SU-DHL-6 (cell line): ENCODE results near the gene GALNT17.

Experiments used
- H2AFZ ChIP-seq: fragments of 200-600 bp; sonication (generic); 2 replicates; pipeline ENCODE4 v1.6.1; 2014; ENCODE audit warnings: low read depth, mild to moderate bottlenecking, moderate library complexity, mixed read lengths, antibody characterized with exemption, low read length; ENCODE audit not compliant: severe bottlenecking
- H3F3A ChIP-seq: fragments of 200-600 bp; shearing (Covaris generic); 2 replicates; pipeline ENCODE4 v1.6.0; 2016; ENCODE audit warnings: antibody characterized with exemption, mild to moderate bottlenecking; ENCODE audit not compliant: insufficient read depth
- H3K27ac ChIP-seq: fragments of 200-600 bp; sonication (generic); 2 replicates; pipeline ENCODE4 v1.5.1; 2016; ENCODE audit warnings: low read depth, mild to moderate bottlenecking, low read length, moderate library complexity, mixed read lengths
- H3K27me3 ChIP-seq: fragments of 200-600 bp; sonication (generic), shearing (Covaris generic); 2 replicates; pipeline ENCODE4 v1.6.0; 2014; ENCODE audit warnings: mild to moderate bottlenecking, low read length
- H3K36me3 ChIP-seq: fragments of 200-600 bp; sonication (generic); 2 replicates; pipeline ENCODE4 v1.6.1; 2014; ENCODE audit warnings: mild to moderate bottlenecking, low read length, mixed read lengths
- H3K4me2 ChIP-seq: fragments of 300-600, 200-600 bp; shearing (Covaris generic), sonication (generic); 2 replicates; pipeline ENCODE4 v1.6.0; 2014; ENCODE audit warnings: low read length, low read depth, mild to moderate bottlenecking; ENCODE audit not compliant: poor library complexity, severe bottlenecking
- H3K4me3 ChIP-seq: fragments of 200-600 bp; sonication (generic); 2 replicates; pipeline ENCODE4 v1.5.1; 2014; ENCODE audit warnings: antibody characterized with exemption, low read length, mild to moderate bottlenecking, mixed read lengths; ENCODE audit not compliant: insufficient read depth, poor library complexity, severe bottlenecking
- H3K79me2 ChIP-seq: fragments of 200-600 bp; sonication (generic); 2 replicates; pipeline ENCODE4 v1.6.1; 2014; ENCODE audit warnings: mild to moderate bottlenecking, low read length, moderate library complexity; ENCODE audit not compliant: insufficient read depth
- H3K9ac ChIP-seq: fragments of 200-600 bp; sonication (generic); 2 replicates; pipeline ENCODE4 v1.7.0; 2014; ENCODE audit warnings: mild to moderate bottlenecking, low read length
- H3K9me2 ChIP-seq: fragments of 200-600 bp; sonication (generic); replicated peaks from 2 replicates; pipeline ENCODE4 v1.6.1; 2014; ENCODE audit warnings: low read length; ENCODE audit not compliant: insufficient read depth
- H3K9me3 ChIP-seq: fragments of 200-600 bp; sonication (generic); 2 replicates; pipeline ENCODE4 v1.6.1; 2014; ENCODE audit warnings: low read length, mixed read lengths; ENCODE audit not compliant: insufficient read depth
- H4K20me1 ChIP-seq: fragments of 200-600 bp; sonication (generic); 2 replicates; pipeline ENCODE4 v1.6.1; 2014; ENCODE audit warnings: low read depth, mild to moderate bottlenecking, antibody characterized with exemption, low read length, moderate library complexity, mixed read lengths
- CTCF ChIP-seq: fragments of 200-600 bp; sonication (generic); IDR thresholded peaks from one replicate; pipeline ENCODE4 v1.5.1; 2017; ENCODE audit warnings: antibody characterized with exemption, mild to moderate bottlenecking, low read length, moderate library complexity; ENCODE audit not compliant: insufficient read depth, poor library complexity, severe bottlenecking
- EZH2phosphoT487 ChIP-seq: fragments of 200-600 bp; sonication (generic), shearing (Covaris generic); conservative IDR thresholded peaks from 2 replicates; pipeline ENCODE4 v1.6.1; 2018; ENCODE audit warnings: mild to moderate bottlenecking, antibody characterized with exemption, low read length, moderate library complexity, mixed read lengths

The GALNT17 gene

DNA sequence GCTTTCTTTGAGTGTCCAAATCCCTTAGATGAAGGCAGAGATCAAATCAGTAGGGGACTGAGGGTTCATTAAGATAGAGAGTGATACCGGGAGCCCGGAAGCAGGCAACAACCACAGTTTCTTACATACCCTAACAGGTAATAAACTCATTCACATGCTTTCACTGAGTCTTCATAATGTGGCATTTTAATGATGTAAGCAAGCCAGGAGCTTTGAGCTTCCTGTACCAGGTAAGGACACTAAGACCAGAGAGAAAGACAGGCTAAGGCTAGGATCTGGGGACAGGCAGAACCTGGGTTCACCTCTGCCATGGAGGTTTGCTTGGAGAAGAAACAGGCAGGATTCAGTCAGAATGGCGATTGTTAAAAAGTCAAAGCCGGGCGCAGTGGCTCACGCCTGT is 618.3 kb downstream of the GALNT17 start:
- Histone ChIP-seq H2AFZ (no peak overlapping the region), H3K4me2 (no peak overlapping the region), H3K9me2 (no peaks in the 10 kb centered on the region), H3K79me2 (no peaks in the 10 kb centered on the region), H3K36me3 (no peaks in the 10 kb centered on the region), H3K9me3 (no peaks in the 10 kb centered on the region), H3K9ac (no peak overlapping the region), H3K4me3 (no peak overlapping the region), H3K27ac (no peak overlapping the region), H3F3A (no peaks in the 10 kb centered on the region), H3K27me3 (no peaks in the 10 kb centered on the region), H4K20me1 (no peaks in the 10 kb centered on the region)
- TF ChIP-seq CTCF, result no peak

DNA sequence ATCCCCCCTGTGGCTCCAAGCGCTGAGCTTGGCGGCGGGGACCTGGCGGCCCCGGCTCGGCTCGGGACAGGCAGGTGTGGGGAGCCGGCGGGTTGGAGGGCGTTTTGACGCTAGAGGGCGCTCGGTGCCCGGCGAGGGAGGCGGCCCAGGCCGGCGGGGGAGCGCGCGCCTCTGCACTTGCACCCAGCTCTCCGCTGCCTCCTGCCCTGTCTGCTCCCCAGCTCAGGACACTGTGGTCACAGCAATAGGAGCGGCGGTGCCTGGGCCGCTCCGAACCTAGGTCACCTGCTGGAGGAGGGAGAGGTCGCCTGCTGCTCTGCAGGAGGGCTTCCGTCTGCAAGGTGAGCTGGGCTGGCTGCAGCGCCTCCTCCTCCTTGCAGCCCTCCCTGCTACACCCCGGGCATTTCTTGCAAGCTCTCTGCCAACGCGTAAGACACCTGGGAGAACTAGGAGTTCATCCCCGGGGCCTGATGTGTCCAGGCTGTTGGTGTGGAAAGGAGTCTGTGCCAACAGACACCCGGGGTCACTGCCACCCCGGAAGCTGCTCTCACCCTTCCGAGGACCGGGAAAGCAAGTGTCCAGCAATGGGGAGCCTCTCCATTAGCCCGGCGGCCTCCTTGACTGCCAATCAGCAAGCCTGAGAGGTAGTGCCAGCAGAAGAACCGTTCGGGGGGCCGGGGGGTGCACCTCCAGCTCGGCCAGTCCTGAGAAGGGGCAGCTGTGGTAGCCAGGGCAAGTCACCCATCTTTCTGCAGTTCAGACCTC is 620.4 kb downstream of the GALNT17 start:
- Histone ChIP-seq H3K4me3 (no peak overlapping the region), H3K36me3 (no peaks in the 10 kb centered on the region), H3K79me2 (no peaks in the 10 kb centered on the region), H3K27me3 (no peaks in the 10 kb centered on the region), H3K9ac (no peak overlapping the region), H3K27ac (no peak overlapping the region), H3F3A (no peaks in the 10 kb centered on the region), H2AFZ (no peak overlapping the region), H4K20me1 (no peaks in the 10 kb centered on the region), H3K4me2 (no peak overlapping the region), H3K9me3 (no peaks in the 10 kb centered on the region), H3K9me2 (no peaks in the 10 kb centered on the region)
- no peak for TF ChIP-seq EZH2phosphoT487
- TF ChIP-seq CTCF, result peak; percentile 30

GRCh38 chr7:71753236-71753635 is 621.3 kb downstream of the GALNT17 start:
- Histone ChIP-seq H4K20me1 (no peaks in the 10 kb centered on the region), H3K4me3 (no peak overlapping the region), H3K9me3 (no peaks in the 10 kb centered on the region), H3K36me3 (no peaks in the 10 kb centered on the region), H2AFZ (no peak overlapping the region), H3K27me3 (no peaks in the 10 kb centered on the region), H3K27ac (no peak overlapping the region), H3K4me2 (no peak overlapping the region), H3K9me2 (no peaks in the 10 kb centered on the region), H3K79me2 (no peaks in the 10 kb centered on the region), H3K9ac (no peak overlapping the region), H3F3A (no peaks in the 10 kb centered on the region)
- TF ChIP-seq EZH2phosphoT487, result no peak
- TF ChIP-seq CTCF, result no peak
